HG03342 (cell line): ENCODE measurements around the gene FRMD7.
"Not testable (repeated sequence)": the region's sequence is repeated elsewhere in the genome, so short reads cannot be mapped to it uniquely, and the experiment has no call there.

Experiments
- ATAC-seq: cut with Tn5 transposase; IDR thresholded peaks from one replicate; pipeline ENCODE4 v1.9.1; 2021; ENCODE audit warnings: mild to moderate bottlenecking, moderate library complexity; ENCODE audit not compliant: unreplicated experiment

FRMD7 gene

DNA sequence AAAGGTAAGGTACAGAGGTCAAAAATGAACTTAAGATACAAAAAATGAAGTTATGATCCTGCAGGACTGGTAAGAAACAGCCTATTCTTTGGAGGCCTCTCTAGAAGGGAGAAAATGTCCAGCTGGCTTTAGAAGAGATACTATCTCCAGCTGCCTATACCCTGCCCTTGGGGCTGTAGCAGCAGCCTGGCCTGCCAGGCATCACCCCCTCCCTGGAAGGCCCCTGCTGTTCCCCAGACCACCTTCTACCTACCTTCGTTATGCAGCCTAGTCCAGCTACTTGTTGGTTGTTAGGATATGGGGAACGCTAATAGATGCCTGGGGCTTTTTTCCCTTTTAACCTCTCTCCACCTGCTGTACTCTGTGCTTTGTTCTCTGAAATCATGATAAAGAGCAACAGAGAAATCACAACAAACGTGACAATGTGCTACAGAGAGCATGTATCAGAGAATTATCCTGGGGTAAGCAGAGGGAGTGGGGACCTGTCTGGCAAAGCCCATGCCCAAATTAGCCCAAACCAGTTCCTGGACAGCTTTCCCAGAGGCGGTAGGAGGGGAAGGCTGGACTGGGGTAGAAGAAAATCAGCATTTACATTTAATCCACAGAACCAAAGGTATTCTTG lies 34.5 kb downstream of the FRMD7 start:
- ATAC-seq = no peak

DNA sequence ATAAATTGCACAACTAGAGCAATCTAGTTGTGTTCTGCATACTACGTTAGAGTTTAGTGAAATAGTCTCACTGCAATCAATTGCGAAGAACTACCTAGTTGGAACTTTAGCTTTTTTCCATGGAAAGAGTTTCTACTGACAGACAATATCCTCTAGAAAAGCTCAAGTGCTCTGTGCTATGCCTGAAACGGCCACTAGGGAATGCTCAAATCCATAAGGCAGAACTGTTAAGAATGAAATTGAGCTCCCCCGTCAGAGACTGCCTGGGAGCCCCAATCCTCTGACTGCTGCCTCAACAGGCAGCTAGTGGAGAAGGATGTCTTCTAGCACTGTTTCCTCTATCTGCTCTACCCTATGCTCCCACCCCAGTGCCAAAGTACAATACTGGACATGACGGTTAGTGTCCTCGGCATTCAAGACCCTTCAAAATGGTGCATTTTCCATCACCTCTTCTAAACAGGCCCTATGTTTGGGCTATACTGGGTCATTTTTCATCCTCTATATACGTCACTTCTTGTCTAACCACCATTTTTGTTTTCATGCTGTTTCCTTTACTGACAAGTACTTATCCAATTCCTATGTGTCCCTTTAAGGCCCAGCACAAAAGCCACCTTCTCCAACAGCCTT lies 35.3 kb downstream of the FRMD7 start:
- ATAC-seq = peak; percentile 89

DNA sequence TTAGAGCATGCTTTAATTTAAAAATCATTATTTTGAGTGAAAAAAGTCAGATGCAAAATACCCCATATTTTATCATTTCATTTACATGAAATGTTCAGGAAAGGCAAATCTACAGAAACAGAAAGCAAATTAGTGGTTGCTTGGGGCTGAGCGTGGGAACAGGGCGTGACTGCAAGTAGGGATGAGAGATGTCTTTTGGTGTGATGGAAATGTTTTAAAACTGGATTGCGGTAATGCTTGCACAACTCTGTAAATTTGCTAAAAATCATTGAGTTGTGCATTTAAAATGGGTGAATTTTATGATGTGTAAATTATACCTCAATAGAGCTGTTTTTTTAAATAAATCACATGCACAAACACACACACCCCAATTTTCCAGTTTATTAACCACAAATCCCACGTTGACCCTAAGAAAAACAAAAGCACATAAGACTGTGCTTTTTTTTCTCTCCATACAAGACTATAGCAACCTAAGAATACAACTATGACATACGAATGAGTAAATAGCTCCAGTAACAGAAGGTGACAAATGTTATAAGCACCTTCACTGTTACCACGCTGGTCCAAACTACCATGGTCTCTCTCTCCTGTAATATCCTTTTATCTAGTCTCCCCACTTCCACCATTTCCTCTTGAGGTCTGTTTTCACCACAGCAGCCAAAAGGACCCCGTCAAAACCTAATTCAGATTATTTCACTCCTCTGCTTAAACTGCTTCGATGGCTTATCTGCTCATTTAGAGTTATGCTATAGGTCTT lies 37.2 kb downstream of the FRMD7 start:
- ATAC-seq = no peak

DNA sequence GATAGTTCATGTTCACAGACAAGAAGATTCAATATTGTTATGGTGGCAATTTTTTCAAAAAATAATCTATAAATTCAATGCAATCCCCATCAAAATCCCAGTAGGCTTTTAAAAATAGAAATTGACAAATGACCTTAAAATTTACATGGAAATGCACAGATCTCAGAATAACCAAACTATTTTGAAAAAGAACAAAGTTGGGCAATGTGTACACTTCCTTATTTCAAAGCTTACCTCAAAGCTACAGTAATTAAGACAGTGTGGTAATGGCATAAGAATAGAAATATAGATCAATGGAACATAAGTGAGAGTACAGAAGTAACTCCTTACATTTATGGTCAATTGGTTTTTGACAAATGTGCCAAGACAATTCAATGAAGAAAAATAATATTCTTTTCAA lies 39.0 kb downstream of the FRMD7 start:
- no peak for ATAC-seq

DNA sequence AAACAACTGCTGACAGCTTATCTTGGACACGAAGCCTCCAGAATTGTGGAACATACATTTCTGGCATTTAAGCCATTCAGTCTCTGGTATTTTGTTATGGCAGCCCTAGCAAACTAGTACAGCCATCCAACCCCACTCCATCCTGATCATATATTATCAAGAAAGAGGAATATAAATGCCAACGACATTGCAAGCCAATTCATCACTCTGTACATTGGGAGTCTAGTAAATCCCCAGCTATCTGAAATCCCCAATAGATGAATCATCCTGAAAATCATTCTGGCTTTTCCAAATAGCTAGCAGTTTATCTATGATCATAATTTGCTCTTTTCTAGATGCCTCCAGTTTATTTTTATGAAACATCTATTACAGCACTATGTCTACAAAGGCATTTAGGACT lies 41.1 kb downstream of the FRMD7 start:
- no peak for ATAC-seq

DNA sequence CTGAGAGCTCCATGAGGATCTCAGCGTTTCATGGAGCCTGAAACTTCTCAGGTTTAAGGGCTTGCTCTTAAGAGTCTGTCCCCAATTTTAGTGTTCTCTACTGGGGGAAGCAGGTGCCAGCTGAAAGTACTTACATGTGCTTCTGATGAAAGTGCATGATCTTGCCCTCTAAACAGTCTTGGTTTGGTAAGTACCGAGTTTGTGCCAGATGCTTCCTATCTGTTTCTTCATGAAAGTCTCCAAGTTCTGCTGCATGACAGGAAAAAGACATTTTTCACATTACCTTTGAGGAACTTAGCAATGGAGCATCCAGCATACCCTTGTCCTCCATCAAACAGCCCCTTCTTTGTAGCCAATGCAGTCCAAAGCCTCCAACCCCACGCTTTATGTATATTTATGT lies 42.0 kb downstream of the FRMD7 start:
- ATAC-seq = no peak

DNA sequence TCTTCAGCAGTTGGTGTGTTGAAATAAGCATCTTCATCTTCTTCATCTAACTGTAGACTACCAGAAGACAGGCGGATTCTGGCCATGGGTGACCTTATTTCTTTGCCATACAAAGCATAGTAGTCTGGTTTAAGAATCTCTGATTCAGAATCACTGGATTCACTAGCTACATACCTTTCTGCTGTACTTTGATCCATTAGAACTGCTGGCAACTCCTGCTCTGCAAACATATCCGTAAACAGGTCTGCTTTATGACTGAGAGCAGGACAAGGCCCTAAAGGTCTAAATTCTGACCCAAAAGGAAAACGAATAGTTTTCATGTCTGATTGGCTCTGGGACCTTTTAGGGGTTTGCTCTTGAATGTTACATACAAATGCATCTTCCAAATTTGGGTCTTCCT lies 49.9 kb downstream of the FRMD7 start:
- ATAC-seq = no peak

DNA sequence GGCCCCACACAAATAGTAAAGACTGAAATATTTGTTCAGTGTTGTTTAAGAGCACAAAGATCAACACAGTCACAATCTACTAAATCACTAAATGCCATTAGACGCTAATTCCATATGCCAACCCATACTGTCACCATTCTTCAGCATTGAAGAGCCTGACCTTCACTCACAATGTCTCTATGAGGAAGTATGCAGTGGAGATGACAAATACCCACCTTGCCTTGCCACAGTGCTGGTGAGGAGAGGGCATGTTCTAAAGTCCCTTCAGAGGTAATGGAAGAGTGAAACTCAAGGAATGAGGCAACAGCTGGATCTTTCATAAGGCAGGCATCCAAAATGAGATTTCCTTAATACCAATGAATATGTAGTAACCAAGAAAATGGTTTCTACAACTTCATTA lies 50.4 kb downstream of the FRMD7 start:
- ATAC-seq = no peak

DNA sequence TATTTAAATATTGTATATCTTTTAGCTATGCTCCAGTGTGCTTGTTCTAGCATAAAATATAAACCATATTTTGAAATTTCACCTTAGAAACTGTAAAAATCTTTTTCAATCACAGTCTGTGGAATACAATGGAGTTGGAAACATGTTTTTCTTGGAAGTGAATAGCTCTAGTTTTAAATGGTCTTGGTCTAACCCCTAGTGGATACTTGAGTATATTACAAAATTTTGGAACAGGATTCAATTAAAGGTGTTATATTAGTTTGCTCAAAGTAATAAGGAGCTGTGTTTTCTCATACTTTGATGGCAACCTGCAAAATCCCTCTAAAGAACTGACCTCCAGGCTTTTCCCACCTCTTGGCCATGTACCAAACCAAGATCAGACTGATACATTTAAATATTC lies 56.6 kb downstream of the FRMD7 start:
- ATAC-seq = no peak

DNA sequence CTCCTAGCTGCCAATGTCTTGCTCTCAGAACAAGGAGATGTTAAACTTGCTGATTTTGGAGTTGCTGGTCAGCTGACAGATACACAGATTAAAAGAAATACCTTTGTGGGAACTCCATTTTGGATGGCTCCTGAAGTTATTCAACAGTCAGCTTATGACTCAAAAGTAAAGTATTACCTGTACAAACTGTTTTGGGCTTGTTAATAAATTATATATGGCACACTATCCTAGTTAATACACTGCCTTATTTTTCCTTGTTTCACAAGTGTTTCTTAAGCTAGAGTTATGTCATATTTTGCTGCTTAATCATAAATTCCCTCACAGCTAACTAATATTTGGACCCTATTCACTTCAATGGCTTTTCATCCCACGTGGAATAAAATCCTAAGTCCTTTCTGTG lies 59.4 kb downstream of the FRMD7 start:
- no peak for ATAC-seq

DNA sequence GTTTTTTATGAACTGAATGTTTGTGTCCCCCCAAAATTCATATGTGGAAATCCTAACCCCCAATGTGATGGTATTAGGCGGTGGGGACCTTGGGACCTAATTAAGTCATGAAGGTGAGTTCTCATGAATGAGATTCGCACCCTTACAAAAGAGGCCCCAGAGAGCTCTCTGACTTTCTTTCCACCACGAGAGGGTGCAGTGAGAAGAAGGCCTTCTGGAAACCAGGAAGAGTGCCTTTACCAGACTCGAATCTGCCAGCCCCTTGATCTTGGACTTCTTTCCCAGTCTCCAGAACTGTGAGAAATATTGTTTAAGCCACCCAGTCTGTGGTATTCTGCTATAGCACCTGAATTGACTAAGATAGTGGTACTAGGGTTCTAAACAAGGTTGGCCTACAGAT lies 64.0 kb downstream of the FRMD7 start:
- ATAC-seq = no peak

DNA sequence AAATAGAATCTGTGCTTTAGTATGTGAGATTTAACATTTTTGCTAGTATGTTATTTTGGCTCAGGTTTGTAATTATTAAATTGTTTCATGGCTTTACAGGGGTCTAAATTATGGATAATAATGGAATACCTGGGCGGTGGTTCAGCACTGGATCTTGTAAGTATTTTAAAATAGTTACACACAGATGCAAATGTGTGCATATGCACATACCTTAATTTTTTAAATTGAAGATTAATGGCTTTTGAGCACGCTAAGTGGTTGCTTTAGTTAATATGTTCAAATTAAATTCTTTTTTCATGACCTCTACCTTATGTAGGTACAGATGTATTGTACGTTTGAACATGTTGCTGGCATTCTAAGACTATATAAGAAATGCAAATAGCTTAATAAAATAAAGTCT lies 64.5 kb downstream of the FRMD7 start:
- ATAC-seq = no peak

DNA sequence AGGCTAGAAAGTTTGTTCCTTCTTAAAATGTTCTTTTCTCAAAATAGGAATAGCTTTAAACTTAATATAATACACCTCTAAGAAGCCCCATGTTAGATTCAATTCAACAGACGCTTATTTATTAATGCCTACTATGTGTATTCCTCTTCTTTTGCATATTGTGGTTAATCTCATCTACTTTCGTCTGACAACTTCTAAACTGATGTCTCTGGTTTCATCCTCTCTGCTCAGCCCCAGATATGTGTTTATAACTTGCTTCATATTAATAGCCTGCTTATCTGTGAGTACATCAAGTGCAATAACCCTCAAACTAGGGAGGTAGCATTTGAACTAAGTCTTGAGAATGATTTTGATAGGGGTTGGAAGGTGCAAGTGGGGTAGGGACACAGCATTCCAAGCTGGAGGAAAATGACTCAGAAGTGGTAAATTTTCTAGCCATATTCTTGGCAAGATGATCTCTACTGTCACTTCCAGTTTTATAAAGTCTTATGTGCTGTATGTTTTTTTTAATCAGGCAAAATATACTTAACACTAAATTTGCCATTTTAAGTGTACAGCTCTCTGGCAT lies 67.8 kb downstream of the FRMD7 start:
- ATAC-seq = no peak

DNA sequence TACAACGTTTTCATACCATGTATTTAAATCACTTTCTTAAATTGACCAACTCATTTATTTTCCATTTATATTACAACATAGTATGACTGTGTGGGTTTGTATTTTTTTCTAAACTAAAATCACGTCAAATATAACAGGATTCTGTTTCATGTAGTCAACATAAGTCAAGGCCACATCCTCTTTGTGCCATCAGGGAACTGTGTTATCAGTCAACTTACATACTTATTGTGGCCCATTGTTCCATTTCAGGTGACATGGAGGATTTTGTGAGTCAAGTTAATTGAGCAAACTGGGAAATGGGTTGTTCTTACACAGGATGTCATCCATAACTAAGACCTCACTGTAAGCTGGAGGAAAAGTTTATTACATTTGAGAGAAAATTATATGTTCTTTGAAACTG lies 68.8 kb downstream of the FRMD7 start:
- ATAC-seq = no peak

DNA sequence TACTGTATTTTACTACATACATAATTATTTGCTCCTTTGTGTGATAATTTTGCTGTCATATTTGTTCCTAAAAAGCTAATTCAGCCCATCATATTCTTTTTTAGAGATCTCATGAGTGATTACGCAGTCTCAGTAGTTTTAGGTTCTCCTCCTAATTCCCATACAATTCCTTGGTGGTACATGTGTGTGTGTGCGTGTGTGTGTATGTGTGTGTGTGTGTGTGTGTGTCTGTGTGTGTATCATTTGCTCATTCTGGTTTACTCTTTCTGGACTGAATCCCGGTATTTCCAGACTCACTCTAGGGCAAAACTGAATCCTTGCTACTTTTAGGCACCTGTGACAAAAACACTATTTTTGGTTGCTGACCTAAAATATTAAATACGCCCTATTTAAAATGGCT lies 69.8 kb downstream of the FRMD7 start:
- no peak for ATAC-seq

DNA sequence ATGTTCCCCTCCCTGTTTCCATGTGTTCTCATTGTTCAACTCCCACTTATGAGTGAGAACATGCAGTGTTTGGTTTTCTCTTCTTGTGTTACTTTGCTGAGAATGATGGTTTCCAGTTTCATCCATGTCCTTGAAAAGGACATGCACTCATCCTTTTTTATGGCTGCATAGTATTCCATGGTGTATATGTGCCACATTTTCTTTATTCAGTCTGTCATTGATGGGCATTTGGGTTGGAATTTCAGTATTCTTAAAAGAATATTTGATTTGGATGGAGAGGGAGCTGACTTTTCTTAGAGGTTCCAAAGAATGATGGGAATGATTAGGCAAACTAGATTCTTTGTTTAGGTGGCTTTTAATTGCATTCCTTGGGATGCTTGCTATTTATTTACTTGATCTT lies 76.0 kb downstream of the FRMD7 start:
- ATAC-seq = not testable (repeated sequence)

DNA sequence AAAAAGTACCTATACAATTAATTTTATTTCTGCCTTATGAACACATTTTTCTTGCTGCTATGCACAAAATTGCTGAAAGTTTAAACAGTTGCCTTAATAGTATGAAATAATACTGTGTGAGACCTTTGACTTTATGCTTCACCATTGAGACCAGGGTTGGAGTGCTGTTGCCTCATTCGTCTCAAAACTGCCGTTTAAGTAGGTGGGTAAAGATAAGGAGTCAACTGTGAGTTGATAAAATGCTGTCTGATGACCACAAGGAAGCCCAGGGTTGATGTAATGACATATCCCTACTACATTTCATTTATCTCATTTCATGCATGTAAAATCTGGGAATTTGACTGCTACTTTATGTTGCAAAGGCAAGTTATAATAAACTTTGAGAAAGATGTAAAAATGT lies 81.3 kb downstream of the FRMD7 start:
- no peak for ATAC-seq

DNA sequence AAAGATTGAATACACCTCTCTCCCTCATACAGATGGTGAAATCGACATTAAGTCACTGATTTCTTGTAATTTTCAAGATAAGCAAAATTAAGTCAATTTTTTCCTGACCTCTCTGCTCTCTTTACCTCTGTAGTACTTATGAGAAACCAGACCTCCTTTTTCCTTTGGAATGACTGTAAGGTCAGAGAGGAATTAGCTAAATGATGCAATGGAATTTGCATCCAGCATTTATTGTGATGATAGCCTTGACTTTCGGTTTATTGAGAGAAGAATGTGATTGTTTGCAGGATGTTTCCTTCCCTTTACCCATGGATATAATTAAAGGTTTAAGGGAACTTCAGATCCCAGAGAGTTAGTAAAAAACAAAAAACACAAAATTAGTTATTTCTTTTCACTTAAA lies 82.4 kb downstream of the FRMD7 start:
- no peak for ATAC-seq

DNA sequence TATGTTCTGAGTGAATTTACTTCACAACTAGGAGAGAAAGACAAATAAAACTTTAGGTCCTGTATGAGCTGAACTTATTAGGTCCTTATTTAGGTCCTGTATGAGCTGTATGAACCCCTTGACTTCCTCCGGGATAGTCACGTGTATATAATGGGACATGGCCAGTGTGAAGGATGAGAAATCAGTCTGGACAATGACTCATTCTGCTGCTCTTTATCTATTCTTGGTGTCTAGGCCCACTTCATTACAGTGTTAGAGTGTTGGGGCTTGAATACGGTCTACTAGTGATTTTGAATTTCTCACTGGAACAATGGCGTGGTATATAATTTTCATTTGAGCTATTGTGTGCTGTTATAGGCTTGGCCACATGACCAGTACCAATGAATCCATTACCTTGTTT lies 82.9 kb downstream of the FRMD7 start:
- no peak for ATAC-seq

DNA sequence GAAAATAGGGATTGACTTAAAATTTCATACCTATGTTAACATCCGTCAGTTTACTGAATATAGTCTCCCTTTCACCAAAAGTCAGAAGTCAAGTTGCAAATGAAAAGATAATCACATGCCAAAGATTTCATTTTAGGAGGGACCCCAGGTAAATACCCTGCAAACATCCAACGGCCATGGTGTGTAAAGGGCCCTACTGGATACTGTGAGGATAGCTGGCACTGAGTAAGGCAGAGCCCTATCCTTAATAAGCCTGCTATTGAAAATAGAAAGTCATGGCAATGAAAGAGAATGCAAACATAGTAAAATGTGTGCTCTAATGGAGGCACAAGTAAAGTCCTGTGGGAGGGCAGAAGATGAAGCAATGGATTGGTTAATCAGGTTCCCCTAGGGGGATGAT lies 83.8 kb downstream of the FRMD7 start:
- no peak for ATAC-seq

DNA sequence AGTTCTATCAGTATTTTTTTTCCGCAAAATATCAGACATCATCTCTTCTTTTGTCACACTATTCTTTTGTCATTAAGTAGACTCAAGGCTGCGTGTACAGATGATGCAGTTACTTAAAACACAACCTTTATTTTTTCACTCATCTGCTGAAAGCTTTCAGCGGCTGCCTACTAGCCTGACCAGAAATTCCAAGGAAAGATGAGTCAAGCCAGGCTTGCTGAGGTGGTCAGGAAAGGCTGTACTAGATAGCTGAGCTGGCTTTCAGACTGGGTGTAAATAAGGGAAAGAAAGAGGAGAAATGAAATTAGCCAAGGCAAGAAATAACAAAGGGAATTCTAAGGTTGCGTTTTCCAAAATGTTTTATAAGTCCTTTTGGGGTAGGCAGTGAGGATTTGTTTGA lies 86.8 kb downstream of the FRMD7 start:
- ATAC-seq = no peak

DNA sequence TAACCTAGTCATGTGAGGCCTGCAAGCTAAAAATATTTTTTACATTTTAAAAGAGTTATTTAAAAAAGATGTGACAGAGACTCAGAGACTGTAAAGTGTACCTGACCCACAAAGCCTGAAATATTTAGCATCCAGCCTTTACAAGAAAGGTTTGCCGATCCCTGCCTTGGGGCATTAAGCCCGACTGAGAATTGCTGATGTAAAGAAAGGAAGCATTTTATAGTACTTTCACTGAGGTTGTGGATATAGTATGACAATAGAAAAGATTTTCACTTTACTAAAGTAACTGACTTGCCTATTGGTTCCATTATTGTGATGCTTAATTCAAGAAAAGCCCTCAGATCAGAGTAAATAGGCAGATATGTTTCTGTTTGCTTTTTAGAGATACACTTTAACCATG lies 87.8 kb downstream of the FRMD7 start:
- no peak for ATAC-seq
